ENCODE results near the gene KANSL1.
"Not testable (repeated sequence)": the region's sequence is repeated elsewhere in the genome, so short reads cannot be mapped to it uniquely, and the experiment has no call there.

Gene KANSL1

DNA sequence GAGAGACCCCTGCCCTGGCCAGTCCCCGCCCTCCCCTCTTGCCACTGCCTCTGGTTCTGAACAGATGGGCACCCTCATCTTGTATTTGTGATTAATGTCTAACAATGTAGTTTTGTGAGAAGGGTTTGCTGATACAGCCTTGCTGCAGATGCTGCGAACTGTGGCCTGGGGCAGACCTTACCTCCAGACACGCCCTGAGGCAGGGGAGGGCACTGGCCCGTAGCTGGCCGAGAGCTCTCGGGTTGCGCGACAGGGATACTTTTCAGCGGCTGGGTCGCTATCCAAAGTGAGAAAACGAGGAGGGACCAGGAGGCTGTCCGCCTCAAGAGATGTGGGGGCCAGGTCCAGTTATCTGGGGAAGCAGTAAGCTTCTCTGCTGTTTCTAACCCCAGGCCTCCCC, 172.2 kb downstream of the KANSL1 start:
- Histone ChIP-seq H3K9me3 (ENCODE audit: insufficient read depth, low read depth, low read length) (no peaks in the 10 kb centered on the region), H3K27ac (ENCODE audit: low read length) (no peak overlapping the region), H3K4me3 (ENCODE audit: low read length) (no peak overlapping the region), H3K27me3 (ENCODE audit: insufficient read depth, low read length) (no peaks in the 10 kb centered on the region), H3K36me3 (ENCODE audit: insufficient read depth, low read depth, low read length) (peaks cover 3% of the 10 kb centered on the region; the same call in 1 of the 2 replicates), H3K9ac (ENCODE audit: low read depth, low read length) (no peak overlapping the region), H3K4me1 (ENCODE audit: insufficient read depth, low read length) (no peaks in the 10 kb centered on the region)

DNA sequence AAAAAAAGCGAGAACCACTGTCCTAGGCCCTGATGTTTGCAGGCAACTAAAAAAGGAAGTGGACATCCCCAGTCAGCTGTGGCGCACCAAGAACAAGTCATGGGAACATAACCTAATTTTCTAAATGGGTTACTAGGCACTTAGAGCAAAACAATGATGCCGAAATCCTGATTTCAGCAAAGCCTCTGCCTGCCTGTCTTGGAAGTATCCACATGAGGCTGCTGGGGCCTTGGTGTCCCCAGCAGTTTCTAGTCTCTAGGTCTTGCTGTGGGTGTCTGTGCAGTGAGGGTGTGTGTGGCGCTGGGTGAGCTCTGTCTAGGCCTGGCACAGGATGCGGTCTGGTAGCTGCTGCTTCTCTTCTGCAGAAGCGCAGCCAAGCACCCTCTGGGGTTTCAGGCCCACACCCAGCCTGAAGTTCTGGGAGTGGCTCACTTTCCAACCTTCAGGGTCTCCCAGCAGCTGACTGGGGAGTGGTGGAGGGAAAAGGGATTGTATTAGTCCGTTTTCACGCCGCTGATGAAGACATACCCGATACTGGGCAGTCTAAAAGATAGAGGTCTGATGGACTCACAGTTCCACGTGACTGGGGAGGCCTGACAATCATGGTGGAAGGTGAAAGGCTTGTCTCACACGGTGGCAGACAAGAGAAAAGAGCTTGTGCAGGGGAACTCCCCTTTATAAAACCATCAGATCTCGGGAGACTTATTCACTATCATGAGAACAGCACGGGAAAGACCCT, 173.0 kb downstream of the KANSL1 start:
- Histone ChIP-seq H3K27me3 (ENCODE audit: insufficient read depth, low read length) (no peaks in the 10 kb centered on the region), H3K36me3 (ENCODE audit: insufficient read depth, low read depth, low read length) (peaks cover 3% of the 10 kb centered on the region; the same call in 1 of the 2 replicates), H3K4me1 (ENCODE audit: insufficient read depth, low read length) (no peaks in the 10 kb centered on the region), H3K4me3 (ENCODE audit: low read length) (no peak overlapping the region), H3K27ac (ENCODE audit: low read length) (no peak overlapping the region), H3K9me3 (ENCODE audit: insufficient read depth, low read depth, low read length) (no peaks in the 10 kb centered on the region), H3K9ac (ENCODE audit: low read depth, low read length) (no peak overlapping the region)

DNA sequence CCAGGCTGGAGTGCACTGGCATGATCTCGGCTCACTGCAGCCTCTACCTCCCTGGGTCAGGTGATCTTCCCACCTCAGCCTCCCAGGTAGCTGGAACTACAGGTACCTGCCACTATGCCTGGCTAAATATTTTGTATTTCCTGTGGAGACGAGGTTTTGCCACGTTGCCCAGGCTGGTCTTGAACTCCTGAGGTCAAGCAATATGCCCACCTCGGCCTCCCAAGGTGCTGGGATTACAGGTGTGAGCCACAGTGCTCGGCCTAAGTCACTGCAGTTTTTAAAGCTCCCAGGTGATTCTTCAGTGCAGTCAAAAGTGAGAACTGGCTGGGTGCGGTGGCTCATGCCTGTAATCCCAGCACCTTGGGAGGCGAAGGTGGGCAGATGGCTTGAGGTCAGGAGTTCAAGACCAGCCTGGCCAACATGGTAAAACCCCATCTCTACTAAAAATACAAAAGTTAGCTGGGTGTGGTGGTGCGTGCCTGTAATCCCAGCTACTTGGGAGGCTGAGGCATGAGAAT, 173.8 kb downstream of the KANSL1 start:
- not testable (repeated sequence) for H3K27ac ChIP-seq (ENCODE audit: low read length); H3K27me3 ChIP-seq (ENCODE audit: insufficient read depth, low read length); H3K4me3 ChIP-seq (ENCODE audit: low read length); H3K36me3 ChIP-seq (ENCODE audit: insufficient read depth, low read depth, low read length); H3K4me1 ChIP-seq (ENCODE audit: insufficient read depth, low read length); H3K9me3 ChIP-seq (ENCODE audit: insufficient read depth, low read depth, low read length); H3K9ac ChIP-seq (ENCODE audit: low read depth, low read length)

DNA sequence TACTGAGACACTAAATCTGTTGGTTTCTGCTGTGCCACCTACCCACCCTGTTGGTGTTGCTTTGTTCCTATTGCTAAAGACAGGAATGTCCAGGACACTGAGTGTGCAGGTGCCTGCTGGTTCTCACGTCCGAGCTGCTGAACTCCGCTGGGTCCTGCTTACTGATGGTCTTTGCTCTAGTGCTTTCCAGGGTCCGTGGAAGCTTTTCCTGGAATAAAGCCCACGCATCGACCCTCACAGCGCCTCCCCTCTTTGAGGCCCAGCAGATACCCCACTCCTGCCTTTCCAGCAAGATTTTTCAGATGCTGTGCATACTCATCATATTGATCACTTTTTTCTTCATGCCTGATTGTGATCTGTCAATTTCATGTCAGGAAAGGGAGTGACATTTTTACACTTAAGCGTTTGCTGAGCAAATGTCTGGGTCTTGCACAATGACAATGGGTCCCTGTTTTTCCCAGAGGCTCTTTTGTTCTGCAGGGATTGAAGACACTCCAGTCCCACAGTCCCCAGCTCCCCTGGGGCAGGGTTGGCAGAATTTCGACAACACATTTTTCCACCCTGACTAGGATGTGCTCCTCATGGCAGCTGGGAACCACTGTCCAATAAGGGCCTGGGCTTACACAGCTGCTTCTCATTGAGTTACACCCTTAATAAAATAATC, 179.6 kb downstream of the KANSL1 start:
- Histone ChIP-seq H3K4me3 (ENCODE audit: low read length) (no peak overlapping the region), H3K27me3 (ENCODE audit: insufficient read depth, low read length) (no peaks in the 10 kb centered on the region), H3K9ac (ENCODE audit: low read depth, low read length) (no peak overlapping the region), H3K36me3 (ENCODE audit: insufficient read depth, low read depth, low read length) (no peaks in the 10 kb centered on the region), H3K4me1 (ENCODE audit: insufficient read depth, low read length) (no peaks in the 10 kb centered on the region), H3K9me3 (ENCODE audit: insufficient read depth, low read depth, low read length) (no peaks in the 10 kb centered on the region), H3K27ac (ENCODE audit: low read length) (no peak overlapping the region)

DNA sequence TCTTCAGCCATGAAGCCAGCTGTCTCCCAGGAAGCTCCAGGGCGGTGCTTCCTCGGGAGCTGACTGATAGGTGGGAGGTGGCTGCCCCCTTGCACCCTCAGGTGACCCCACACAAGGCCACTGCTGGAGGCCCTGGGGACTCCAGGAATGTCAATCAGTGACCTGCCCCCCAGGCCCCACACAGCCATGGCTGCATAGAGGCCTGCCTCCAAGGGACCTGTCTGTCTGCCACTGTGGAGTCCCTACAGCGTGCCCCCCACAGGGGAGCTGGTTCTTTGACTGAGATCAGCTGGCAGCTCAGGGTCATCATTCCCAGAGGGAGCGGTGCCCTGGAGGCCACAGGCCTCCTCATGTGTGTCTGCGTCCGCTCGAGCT, 180.1 kb downstream of the KANSL1 start:
- Histone ChIP-seq H3K36me3 (ENCODE audit: insufficient read depth, low read depth, low read length) (no peaks in the 10 kb centered on the region), H3K4me1 (ENCODE audit: insufficient read depth, low read length) (no peaks in the 10 kb centered on the region), H3K27ac (ENCODE audit: low read length) (no peak overlapping the region), H3K9me3 (ENCODE audit: insufficient read depth, low read depth, low read length) (no peaks in the 10 kb centered on the region), H3K4me3 (ENCODE audit: low read length) (no peak overlapping the region), H3K27me3 (ENCODE audit: insufficient read depth, low read length) (no peaks in the 10 kb centered on the region), H3K9ac (ENCODE audit: low read depth, low read length) (no peak overlapping the region)

DNA sequence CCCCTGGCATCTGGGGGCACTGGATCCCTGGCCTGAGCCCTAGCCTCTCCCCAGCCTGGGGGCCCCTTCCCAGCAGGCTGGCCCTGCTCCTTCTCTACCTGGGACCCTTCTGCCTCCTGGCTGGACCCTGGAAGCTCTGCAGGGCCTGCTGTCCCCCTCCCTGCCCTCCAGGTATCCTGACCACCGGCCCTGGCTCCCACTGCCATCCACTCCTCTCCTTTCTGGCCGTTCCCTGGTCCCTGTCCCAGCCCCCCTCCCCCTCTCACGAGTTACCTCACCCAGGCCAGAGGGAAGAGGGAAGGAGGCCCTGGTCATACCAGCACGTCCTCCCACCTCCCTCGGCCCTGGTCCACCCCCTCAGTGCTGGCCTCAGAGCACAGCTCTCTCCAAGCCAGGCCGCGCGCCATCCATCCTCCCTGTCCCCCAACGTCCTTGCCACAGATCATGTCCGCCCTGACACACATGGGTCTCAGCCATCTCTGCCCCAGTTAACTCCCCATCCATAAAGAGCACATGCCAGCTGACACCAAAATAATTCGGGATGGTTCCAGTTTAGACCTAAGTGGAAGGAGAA, 180.6 kb downstream of the KANSL1 start:
- Histone ChIP-seq H3K4me3 (ENCODE audit: low read length) (no peak overlapping the region), H3K27me3 (ENCODE audit: insufficient read depth, low read length) (no peaks in the 10 kb centered on the region), H3K4me1 (ENCODE audit: insufficient read depth, low read length) (no peaks in the 10 kb centered on the region), H3K9me3 (ENCODE audit: insufficient read depth, low read depth, low read length) (no peaks in the 10 kb centered on the region), H3K27ac (ENCODE audit: low read length) (no peak overlapping the region), H3K36me3 (ENCODE audit: insufficient read depth, low read depth, low read length) (no peaks in the 10 kb centered on the region), H3K9ac (ENCODE audit: low read depth, low read length) (no peak overlapping the region)

DNA sequence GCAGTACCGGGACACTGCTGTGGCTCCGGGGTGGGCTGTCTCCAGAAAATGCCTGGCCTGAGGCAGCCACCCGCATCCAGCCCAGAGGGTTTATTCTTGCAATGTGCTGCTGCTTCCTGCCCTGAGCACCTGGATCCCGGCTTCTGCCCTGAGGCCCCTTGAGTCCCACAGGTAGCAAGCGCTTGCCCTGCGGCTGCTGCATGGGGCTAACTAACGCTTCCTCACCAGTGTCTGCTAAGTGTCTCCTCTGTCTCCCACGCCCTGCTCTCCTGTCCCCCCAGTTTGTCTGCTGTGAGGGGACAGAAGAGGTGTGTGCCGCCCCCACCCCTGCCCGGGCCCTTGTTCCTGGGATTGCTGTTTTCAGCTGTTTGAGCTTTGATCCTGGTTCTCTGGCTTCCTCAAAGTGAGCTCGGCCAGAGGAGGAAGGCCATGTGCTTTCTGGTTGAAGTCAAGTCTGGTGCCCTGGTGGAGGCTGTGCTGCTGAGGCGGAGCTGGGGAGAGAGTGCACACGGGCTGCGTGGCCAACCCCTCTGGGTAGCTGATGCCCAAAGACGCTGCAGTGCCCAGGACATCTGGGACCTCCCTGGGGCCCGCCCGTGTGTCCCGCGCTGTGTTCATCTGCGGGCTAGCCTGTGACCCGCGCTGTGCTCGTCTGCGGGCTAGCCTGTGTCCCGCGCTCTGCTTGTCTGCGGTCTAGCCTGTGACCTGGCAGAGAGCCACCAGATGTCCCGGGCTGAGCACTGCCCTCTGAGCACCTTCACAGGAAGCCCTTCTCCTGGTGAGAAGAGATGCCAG, 181.3 kb downstream of the KANSL1 start:
- Histone ChIP-seq H3K27me3 (ENCODE audit: insufficient read depth, low read length) (no peaks in the 10 kb centered on the region), H3K4me3 (ENCODE audit: low read length) (no peak overlapping the region), H3K9me3 (ENCODE audit: insufficient read depth, low read depth, low read length) (no peaks in the 10 kb centered on the region), H3K36me3 (ENCODE audit: insufficient read depth, low read depth, low read length) (no peaks in the 10 kb centered on the region), H3K27ac (ENCODE audit: low read length) (no peak overlapping the region), H3K9ac (ENCODE audit: low read depth, low read length) (no peak overlapping the region), H3K4me1 (ENCODE audit: insufficient read depth, low read length) (no peaks in the 10 kb centered on the region)

DNA sequence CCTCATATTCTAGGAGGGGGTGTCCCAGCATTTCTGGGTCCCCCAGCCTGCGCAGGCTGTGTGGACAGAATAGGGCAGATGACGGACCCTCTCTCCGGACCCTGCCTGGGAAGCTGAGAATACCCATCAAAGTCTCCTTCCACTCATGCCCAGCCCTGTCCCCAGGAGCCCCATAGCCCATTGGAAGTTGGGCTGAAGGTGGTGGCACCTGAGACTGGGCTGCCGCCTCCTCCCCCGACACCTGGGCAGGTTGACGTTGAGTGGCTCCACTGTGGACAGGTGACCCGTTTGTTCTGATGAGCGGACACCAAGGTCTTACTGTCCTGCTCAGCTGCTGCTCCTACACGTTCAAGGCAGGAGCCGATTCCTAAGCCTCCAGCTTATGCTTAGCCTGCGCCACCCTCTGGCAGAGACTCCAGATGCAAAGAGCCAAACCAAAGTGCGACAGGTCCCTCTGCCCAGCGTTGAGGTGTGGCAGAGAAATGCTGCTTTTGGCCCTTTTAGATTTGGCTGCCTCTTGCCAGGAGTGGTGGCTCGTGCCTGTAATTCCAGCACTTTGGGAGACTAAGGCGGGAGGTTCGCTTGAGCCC, 182.5 kb downstream of the KANSL1 start:
- Histone ChIP-seq H3K36me3 (ENCODE audit: insufficient read depth, low read depth, low read length) (no peaks in the 10 kb centered on the region), H3K27ac (ENCODE audit: low read length) (no peak overlapping the region), H3K9me3 (ENCODE audit: insufficient read depth, low read depth, low read length) (no peaks in the 10 kb centered on the region), H3K4me1 (ENCODE audit: insufficient read depth, low read length) (no peaks in the 10 kb centered on the region), H3K4me3 (ENCODE audit: low read length) (no peak overlapping the region), H3K27me3 (ENCODE audit: insufficient read depth, low read length) (no peaks in the 10 kb centered on the region), H3K9ac (ENCODE audit: low read depth, low read length) (no peak overlapping the region)

DNA sequence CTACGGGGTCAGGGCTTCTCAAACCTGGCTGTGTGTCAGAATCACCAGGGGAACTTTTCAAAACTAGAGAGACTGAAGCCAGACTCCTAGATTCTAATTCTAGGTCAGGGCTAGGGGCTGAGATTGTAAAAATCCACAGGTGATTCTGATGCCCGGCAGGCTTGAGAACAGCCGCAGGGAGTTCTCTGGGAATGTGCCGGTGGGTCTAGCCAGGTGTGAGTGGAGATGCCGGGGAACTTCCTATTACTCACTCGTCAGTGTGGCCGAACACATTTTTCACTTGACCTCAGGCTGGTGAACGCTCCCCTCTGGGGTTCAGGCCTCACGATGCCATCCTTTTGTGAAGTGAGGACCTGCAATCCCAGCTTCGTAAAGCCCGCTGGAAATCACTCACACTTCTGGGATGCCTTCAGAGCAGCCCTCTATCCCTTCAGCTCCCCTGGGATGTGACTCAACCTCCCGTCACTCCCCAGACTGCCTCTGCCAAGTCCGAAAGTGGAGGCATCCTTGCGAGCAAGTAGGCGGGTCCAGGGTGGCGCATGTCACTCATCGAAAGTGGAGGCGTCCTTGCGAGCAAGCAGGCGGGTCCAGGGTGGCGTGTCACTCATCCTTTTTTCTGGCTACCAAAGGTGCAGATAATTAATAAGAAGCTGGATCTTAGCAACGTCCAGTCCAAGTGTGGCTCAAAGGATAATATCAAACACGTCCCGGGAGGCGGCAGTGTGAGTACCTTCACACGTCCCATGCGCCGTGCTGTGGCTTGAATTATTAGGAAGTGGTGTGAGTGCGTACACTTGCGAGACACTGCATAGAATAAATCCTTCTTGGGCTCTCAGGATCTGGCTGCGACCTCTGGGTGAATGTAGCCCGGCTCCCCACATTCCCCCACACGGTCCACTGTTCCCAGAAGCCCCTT, 183.3 kb downstream of the KANSL1 start:
- Histone ChIP-seq H3K27me3 (ENCODE audit: insufficient read depth, low read length) (no peaks in the 10 kb centered on the region), H3K9me3 (ENCODE audit: insufficient read depth, low read depth, low read length) (no peaks in the 10 kb centered on the region), H3K27ac (ENCODE audit: low read length) (no peak overlapping the region), H3K9ac (ENCODE audit: low read depth, low read length) (no peak overlapping the region), H3K4me1 (ENCODE audit: insufficient read depth, low read length) (no peaks in the 10 kb centered on the region), H3K4me3 (ENCODE audit: low read length) (no peak overlapping the region), H3K36me3 (ENCODE audit: insufficient read depth, low read depth, low read length) (no peaks in the 10 kb centered on the region)

DNA sequence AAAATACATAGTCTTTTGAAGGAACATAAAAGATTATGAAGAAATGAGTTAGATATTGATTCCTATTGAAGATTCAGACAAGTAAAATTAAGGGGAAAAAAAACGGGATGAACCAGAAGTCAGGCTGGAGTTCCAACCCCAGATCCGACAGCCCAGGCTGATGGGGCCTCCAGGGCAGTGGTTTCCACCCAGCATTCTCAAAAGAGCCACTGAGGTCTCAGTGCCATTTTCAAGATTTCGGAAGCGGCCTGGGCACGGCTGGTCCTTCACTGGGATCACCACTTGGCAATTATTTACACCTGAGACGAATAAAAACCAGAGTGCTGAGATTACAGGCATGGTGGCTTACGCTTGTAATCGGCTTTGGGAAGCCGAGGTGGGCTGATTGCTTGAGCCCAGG, 184.6 kb downstream of the KANSL1 start:
- Histone ChIP-seq H3K27me3 (ENCODE audit: insufficient read depth, low read length) (no peaks in the 10 kb centered on the region), H3K4me1 (ENCODE audit: insufficient read depth, low read length) (no peaks in the 10 kb centered on the region), H3K4me3 (ENCODE audit: low read length) (no peak overlapping the region), H3K9me3 (ENCODE audit: insufficient read depth, low read depth, low read length) (no peaks in the 10 kb centered on the region), H3K36me3 (ENCODE audit: insufficient read depth, low read depth, low read length) (no peaks in the 10 kb centered on the region), H3K27ac (ENCODE audit: low read length) (no peak overlapping the region), H3K9ac (ENCODE audit: low read depth, low read length) (no peak overlapping the region)

Data from iPS-20b (cell line).